Suprapubic skin (tissue), 4 donors: Measurements from ENCODE around the gene CCL8. TPM values are rescaled to one million over a fixed set of nuclear protein-coding genes. Genes with fewer than 3 reads are reported as not detected.

Source experiments
- DNase-seq, 2 donors: peaks; one replicate each; pipeline ENCODE4 v3.0.0-alpha.2; 2019; ENCODE audit warnings: low spot score in 2 of 2
- H3K27ac ChIP-seq: fragments of 200-600 bp; sonication (generic); one replicate; pipeline ENCODE4 v1.5.1; 2019
- H3K27me3 ChIP-seq: fragments of 200-600 bp; sonication (generic); one replicate; pipeline ENCODE4 v1.5.1; 2019
- H3K36me3 ChIP-seq: fragments of 200-600 bp; sonication (generic); one replicate; pipeline ENCODE4 v1.5.1; 2019
- H3K4me1 ChIP-seq: fragments of 200-600 bp; sonication (generic); one replicate; pipeline ENCODE4 v1.5.1; 2019
- H3K4me3 ChIP-seq: fragments of 200-600 bp; sonication (generic); one replicate; pipeline ENCODE4 v1.5.1; 2019; ENCODE audit warnings: mild to moderate bottlenecking
- H3K9me3 ChIP-seq: fragments of 200-600 bp; sonication (generic); one replicate; pipeline ENCODE4 v1.5.1; 2019
- EP300 ChIP-seq: sonication (generic); formaldehyde crosslinking; IDR thresholded peaks from one replicate; pipeline ENCODE4 v1.6.1; 2017; ENCODE audit warnings: antibody characterized with exemption
- POLR2A ChIP-seq, 2 donors: fragments of 450-650 bp; IDR thresholded peaks; one replicate each; pipeline ENCODE4 v1.6.1; 2017; ENCODE audit warnings: antibody characterized with exemption in 2 of 2, mild to moderate bottlenecking in 2 of 2, moderate library complexity in 2 of 2
- POLR2AphosphoS5 ChIP-seq, 3 donors: sonication (generic); formaldehyde crosslinking; IDR thresholded peaks; one replicate each; pipeline ENCODE4 v1.6.1; 2017; ENCODE audit warnings: antibody characterized with exemption in 3 of 3
- WGBS: methylation state at CpG from one replicate; pipeline ENCODE4 v1.1.5; 2018; 5-methylcytosine and 5-hydroxymethylcytosine counted together
- total RNA-seq, 4 donors: library from RNA; depleted of rRNA; stranded (reverse); fragments of >200 nt; gene quantifications; one replicate each; pipeline ENCODE4 v1.1.0, GENCODE V29; 2016
- TF ChIP-seq, protein P1 (sequence below), 2 donors: fragments of 200-600 bp in 1 of 2; fragments of 450-650 bp in 1 of 2; sonication (generic) in 1 of 2; IDR thresholded peaks; one replicate each; pipeline ENCODE4 v1.5.1; 2016 to 2019; ENCODE audit warnings: antibody characterized with exemption in 2 of 2, mild to moderate bottlenecking in 1 of 2, moderate library complexity in 1 of 2

The CCL8 gene
- 1 to 10 TPM in 1 of 4 donors, under 1 TPM in 1, not detected in 2; 0.64 to 2.2 TPM for total RNA-seq

DNA sequence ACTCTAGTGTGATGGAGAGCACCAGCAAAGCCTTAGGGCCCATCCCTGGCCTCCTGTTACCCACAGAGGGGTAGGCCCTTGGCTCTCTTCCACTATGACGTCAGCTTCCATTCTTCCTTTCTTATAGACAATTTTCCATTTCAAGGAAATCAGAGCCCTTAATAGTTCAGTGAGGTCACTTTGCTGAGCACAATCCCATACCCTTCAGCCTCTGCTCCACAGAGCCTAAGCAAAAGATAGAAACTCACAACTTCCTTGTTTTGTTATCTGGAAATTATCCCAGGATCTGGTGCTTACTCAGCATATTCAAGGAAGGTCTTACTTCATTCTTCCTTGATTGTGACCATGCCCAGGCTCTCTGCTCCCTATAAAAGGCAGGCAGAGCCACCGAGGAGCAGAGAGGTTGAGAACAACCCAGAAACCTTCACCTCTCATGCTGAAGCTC, at the start of gene CCL8:
Gene CCL8, plus strand, starts transcription at position 397 of the 445 bp plus-strand sequence. CDS start 67 bp downstream, outside the sequence.
- no peak for TF ChIP-seq EP300
- TF ChIP-seq POLR2A (IDR thresholded peaks at IDR 0.05): no peak
- TF ChIP-seq, protein P1, sequence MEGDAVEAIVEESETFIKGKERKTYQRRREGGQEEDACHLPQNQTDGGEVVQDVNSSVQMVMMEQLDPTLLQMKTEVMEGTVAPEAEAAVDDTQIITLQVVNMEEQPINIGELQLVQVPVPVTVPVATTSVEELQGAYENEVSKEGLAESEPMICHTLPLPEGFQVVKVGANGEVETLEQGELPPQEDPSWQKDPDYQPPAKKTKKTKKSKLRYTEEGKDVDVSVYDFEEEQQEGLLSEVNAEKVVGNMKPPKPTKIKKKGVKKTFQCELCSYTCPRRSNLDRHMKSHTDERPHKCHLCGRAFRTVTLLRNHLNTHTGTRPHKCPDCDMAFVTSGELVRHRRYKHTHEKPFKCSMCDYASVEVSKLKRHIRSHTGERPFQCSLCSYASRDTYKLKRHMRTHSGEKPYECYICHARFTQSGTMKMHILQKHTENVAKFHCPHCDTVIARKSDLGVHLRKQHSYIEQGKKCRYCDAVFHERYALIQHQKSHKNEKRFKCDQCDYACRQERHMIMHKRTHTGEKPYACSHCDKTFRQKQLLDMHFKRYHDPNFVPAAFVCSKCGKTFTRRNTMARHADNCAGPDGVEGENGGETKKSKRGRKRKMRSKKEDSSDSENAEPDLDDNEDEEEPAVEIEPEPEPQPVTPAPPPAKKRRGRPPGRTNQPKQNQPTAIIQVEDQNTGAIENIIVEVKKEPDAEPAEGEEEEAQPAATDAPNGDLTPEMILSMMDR (IDR thresholded peaks at IDR 0.05): no peak
- no peak for TF ChIP-seq POLR2AphosphoS5 (IDR thresholded peaks at IDR 0.05)
- Histone ChIP-seq H3K36me3 (no peaks in the 10 kb centered on the region), H3K4me1 (peaks cover 20% of the 10 kb centered on the region), H3K9me3 (no peaks in the 10 kb centered on the region), H3K27me3 (no peaks in the 10 kb centered on the region), H3K27ac (no peak within 1 kb of the TSS), H3K4me3 (no peak within 1 kb of the TSS)
- no peak for DNase-seq
- WGBS: 19% methylated on average over 2 of the region's 2 CpGs

DNA sequence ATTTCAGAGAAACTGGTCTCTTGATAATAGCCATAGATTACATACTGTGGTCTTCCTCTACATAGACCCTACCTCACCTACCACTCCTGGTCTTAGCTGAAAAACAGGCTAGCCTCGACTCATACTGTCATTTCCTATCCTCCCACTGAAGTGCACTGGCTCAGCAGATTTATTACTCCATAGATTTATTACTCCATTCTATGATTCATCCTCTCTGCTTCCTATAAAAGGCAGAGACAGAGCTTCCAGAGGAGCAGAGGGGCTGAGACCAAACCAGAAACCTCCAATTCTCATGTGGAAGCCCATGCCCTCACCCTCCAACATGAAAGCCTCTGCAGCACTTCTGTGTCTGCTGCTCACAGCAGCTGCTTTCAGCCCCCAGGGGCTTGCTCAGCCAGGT, 49.3 kb upstream of the CCL8 start, which contains the start of gene CCL7:
Gene CCL7, plus strand, starts transcription at position 253 of the 400 bp plus-strand sequence. Its CDS starts 70 bp downstream, at position 323.
- Histone ChIP-seq H3K36me3 (no peaks in the 10 kb centered on the region), H3K9me3 (no peaks in the 10 kb centered on the region), H3K4me3 (no peak within 1 kb of the TSS), H3K27ac (no peak within 1 kb of the TSS), H3K4me1 (no peaks in the 10 kb centered on the region), H3K27me3 (peaks cover 4% of the 10 kb centered on the region)
- TF ChIP-seq EP300 (no peak), POLR2AphosphoS5 (IDR thresholded peaks at IDR 0.05) (no peak), POLR2A (IDR thresholded peaks at IDR 0.05) (no peak)
- TF ChIP-seq, protein P1 (IDR thresholded peaks at IDR 0.05): no peak
- WGBS: 27% methylated on average over 1 of the region's 1 CpG
- DNase-seq: no peak

DNA sequence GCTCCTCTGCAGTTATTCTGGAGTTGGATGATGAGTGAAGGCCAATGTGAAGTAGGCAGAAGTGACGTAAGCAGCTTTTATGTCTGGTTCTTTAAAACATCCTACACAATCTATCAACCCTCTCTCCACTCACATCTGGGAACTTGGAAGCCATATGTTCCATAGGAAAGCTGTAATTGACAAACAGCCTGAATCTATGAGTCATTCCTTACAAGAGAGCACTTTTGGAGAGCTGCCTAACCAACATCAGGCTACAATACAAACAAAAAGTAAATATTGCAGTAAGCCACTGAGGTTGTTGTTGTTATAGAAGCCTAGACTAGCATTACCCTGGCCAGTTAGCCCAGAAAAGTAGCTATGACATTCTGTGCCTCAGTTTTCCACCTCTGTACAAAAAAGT, 43.4 kb upstream of the CCL8 start:
- Histone ChIP-seq H3K27me3 (peaks cover 4% of the 10 kb centered on the region), H3K9me3 (no peaks in the 10 kb centered on the region), H3K4me3 (no peak overlapping the region), H3K4me1 (no peaks in the 10 kb centered on the region), H3K36me3 (no peaks in the 10 kb centered on the region), H3K27ac (no peak overlapping the region)
- no peak for TF ChIP-seq EP300
- TF ChIP-seq POLR2AphosphoS5 (IDR thresholded peaks at IDR 0.05): no peak
- TF ChIP-seq, protein P1 (IDR thresholded peaks at IDR 0.05): no peak
- no peak for TF ChIP-seq POLR2A (IDR thresholded peaks at IDR 0.05)
- DNase-seq: no peak
- 0% methylated on average over 1 of the region's 1 CpG for WGBS

DNA sequence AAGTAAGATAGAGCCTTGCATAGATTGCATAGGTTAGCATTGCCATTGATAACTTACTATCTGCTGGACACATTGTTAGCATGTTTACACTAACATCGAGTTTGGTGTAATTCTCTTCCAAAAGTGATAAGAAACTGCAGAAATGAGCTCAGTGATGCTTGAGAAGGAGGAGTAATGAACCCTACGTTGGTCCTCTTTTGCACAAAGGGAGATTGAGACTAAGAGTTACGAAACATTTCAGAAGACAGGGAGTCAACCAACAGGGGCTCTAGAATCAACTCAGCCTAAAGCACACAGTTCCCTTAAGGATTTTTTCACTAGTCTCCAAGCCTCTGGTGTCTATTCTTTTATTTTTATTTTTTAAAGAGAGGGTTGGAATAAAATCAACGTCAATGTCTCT, 42.4 kb upstream of the CCL8 start:
- H3K36me3 ChIP-seq: no peaks in the 10 kb centered on the region

DNA sequence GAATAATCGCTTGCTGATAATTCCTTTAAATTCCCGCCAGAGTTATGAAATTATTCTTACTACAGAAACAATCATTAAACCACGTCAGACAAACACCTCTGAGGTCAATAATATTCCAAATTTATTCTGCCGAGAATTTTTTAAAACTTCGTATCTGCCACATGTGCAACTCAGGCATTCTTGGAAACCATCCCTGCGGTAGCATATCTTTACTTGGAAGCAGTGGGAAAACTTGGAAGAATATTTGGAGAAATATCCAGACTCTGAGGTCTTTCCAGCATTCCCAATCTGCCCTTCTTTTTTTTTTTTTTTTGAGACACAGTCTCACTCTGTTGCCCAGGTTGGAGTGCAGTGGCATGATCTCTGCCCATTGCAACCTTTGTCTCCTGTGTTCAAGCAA, 35.7 kb upstream of the CCL8 start:
- TF ChIP-seq POLR2AphosphoS5 (IDR thresholded peaks at IDR 0.05): no peak
- TF ChIP-seq EP300: no peak
- TF ChIP-seq, protein P1 (IDR thresholded peaks at IDR 0.05): no peak
- TF ChIP-seq POLR2A (IDR thresholded peaks at IDR 0.05): no peak
- Histone ChIP-seq H3K27me3 (peaks cover 3% of the 10 kb centered on the region), H3K4me3 (no peak overlapping the region), H3K27ac (no peak overlapping the region), H3K36me3 (no peaks in the 10 kb centered on the region), H3K4me1 (no peaks in the 10 kb centered on the region), H3K9me3 (no peaks in the 10 kb centered on the region)
- WGBS: 71% methylated on average over 6 of the region's 6 CpGs
- DNase-seq: no peak

More for the DNA sequence above, 42.4 kb upstream of the CCL8 start:
- TF ChIP-seq, protein P1 (IDR thresholded peaks at IDR 0.05): no peak
- no peak for TF ChIP-seq POLR2A (IDR thresholded peaks at IDR 0.05)
- no peak for TF ChIP-seq EP300
- no peak for TF ChIP-seq POLR2AphosphoS5 (IDR thresholded peaks at IDR 0.05)
- 72% methylated on average over 4 of the region's 4 CpGs for WGBS
- Histone ChIP-seq H3K27me3 (peaks cover 4% of the 10 kb centered on the region), H3K9me3 (no peaks in the 10 kb centered on the region), H3K27ac (no peak overlapping the region), H3K4me3 (no peak overlapping the region), H3K4me1 (no peaks in the 10 kb centered on the region)
- no peak for DNase-seq
